ELR (cell line): ENCODE data around the gene AHNAK2.
"Not testable (repeated sequence)": the region's sequence is repeated elsewhere in the genome, so short reads cannot be mapped to it uniquely, and the experiment has no call there.

Experiments
- DNase-seq: peaks from one replicate; pipeline ENCODE4 v3.0.0-alpha.2; 2015; ENCODE audit warnings: low read depth

Gene AHNAK2

GRCh38 chr14:104898870-104899510, 79.2 kb downstream of the AHNAK2 start:
- no peak for DNase-seq

- DNase-seq, result no peak
Measured at GRCh38 chr14:104898195-104898558, 80.0 kb downstream of the AHNAK2 start.

DNA sequence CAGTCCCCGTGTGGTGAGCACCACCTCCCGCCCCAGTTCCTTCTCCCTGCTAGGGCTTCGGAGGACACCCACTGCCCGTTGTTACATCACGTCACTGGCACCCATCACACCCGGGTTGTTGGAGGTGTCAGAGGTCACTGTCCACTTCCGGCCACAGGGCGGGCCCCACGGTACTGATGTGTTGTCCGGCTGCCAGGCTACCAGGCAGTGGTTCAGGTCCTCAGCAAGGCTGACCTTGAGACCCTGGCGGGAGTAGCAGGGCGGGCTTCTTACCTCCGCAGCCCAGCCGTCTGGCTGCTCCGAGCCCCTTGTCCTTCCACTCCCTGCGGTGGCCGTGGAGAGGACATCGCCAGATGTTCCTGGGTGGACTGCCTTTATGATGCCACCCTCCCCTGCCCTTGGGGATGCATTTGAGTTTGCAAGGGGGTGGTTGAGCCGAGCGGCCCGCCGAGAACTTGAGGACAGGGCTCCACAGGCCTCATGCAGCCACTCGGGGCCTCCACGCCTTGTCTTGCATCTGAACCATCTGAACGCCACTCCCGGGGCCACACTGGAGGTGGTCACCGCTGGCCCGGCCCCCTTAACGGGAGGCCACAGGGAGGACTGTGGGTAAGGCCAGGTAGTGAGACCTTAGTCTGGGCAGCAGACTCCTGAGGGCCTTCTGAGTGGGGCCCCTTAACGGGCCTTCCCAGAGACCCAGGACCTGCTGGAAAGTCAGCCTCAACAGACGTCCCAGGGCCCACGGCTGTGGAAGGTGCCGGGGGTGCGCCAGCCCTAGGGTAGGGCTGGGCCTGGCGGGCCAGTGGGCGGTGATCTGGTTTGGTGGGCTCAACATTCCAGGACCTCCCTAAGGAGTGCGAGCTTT, 80.6 kb downstream of the AHNAK2 start:
- no peak for DNase-seq

GRCh38 chr14:104895786-104896661, 82.2 kb downstream of the AHNAK2 start:
- peak; percentile 16 for DNase-seq

DNA sequence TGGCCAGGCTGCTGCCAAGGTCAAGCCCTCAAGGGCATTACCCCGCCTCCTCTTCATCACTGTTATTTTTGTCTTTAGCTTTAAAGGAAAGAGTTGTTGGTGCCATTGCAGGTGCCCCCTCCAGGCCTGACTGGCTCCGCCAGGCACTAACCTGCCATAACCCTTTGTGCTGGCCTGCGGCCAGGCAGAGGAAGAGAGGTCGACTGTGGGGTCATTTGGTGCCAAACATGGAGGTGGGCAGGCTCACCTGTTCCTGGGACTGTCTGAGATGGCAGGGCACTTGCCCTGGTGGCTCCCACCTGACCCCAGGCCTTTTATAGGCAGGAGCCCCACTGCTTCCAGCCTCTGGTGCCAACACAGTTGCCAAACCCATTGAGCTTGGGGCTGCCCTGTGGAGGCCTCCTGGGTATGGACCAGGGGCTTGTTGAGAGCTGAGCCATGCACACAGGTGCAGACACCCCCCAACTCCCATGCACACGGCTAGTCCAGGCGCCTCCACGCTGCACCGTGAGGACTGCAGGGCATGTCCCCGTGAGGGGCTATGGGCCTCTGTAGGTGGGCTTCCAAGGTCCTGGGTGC, 82.9 kb downstream of the AHNAK2 start:
- DNase-seq, result no peak

GRCh38 chr14:104894331-104895206, 83.6 kb downstream of the AHNAK2 start:
- no peak for DNase-seq

- DNase-seq, result no peak
Measured at GRCh38 chr14:104893435-104894207, 84.6 kb downstream of the AHNAK2 start.

- no peak for DNase-seq
Measured at GRCh38 chr14:104892531-104893434, 85.4 kb downstream of the AHNAK2 start.

GRCh38 chr14:104891664-104892530, 86.3 kb downstream of the AHNAK2 start:
- no peak for DNase-seq

- DNase-seq, result no peak
Measured at GRCh38 chr14:104891121-104891551, 87.0 kb downstream of the AHNAK2 start.

GRCh38 chr14:104890292-104890691, 87.9 kb downstream of the AHNAK2 start:
- DNase-seq, result not testable (repeated sequence)

DNA sequence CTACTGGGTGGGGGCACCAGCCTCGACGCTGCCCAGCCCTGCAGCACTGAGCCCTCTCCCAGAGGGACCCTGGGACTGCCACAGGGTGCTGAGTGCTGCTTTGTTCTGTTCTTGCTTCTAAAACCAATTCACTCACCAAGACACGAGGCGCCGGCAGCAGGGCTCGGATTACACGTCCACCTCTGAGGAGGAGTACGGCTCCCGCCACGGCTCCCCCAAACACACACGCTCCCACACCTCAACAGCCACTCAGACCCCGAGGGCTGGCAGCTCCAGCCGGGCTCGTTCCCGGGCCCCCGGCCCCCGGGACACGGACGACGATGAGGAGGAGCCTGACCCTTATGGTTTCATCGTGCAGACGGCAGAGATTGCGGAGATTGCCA, 88.8 kb downstream of the AHNAK2 start:
- DNase-seq, result no peak

GRCh38 chr14:104888489-104889374, 89.4 kb downstream of the AHNAK2 start:
- no peak for DNase-seq

DNA sequence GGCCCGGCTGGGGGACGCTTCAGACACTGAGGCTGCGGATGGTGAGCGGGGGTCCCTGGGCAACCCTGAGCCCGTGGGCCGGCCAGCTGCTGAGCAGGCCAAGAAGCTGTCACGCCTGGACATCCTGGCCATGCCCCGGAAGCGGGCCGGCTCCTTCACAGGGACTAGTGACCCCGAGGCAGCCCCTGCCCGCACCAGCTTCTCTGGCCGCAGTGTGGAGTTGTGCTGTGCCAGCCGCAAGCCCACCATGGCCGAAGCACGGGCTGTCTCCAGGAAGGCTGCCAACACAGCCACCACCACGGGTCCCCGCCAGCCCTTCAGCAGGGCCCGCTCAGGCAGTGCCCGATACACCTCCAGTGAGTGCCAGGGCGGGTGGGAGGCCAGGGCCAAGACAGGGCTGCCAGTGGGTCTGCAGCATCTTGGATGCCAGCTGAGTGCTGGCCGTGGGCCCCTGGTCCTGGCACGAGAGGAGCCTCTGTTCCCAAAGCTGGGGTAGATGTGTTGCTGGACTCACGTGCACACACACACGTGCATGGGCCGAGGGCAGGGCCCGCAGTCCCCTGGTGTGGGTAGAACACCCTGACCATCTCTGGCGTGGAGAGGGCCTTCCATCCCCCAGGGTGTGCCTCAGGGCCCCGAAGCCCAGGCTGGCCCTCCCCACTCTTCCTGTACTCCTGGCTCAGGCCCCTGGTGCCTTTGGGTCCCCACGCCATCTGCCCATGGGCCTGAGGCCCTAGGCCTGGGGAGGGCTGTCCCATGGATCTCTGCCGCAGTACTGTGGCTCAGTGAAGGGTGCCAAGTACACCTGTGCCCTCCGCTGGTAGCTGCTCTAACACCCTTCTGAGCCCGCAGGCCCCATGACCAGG, 90.3 kb downstream of the AHNAK2 start:
- DNase-seq, result no peak
